Testis (tissue), 3 donors: ENCODE data around the gene PARK7. TPM values are rescaled to one million over a fixed set of nuclear protein-coding genes. Genes with fewer than 3 reads are reported as not detected.

Experiments used
- DNase-seq: peaks from one replicate; pipeline ENCODE4 v3.0.0-alpha.2; 2019
- H3K27ac ChIP-seq, 2 donors: fragments of 200-600 bp; sonication (generic); one replicate each; pipeline ENCODE4 v1.5.1; 2019
- H3K27me3 ChIP-seq: fragments of 200-600 bp; sonication (generic); one replicate; pipeline ENCODE4 v1.5.1; 2019
- H3K36me3 ChIP-seq: fragments of 200-600 bp; sonication (generic); one replicate; pipeline ENCODE4 v1.5.1; 2017; ENCODE audit warnings: low read depth; ENCODE audit errors: missing control alignments
- H3K4me1 ChIP-seq: fragments of 200-600 bp; sonication (generic); one replicate; pipeline ENCODE4 v1.5.1; 2019
- H3K4me3 ChIP-seq, 2 donors: fragments of 200-600 bp; sonication (generic); one replicate each; pipeline ENCODE4 v1.5.1; 2017 to 2019
- H3K9me3 ChIP-seq: fragments of 200-600 bp; sonication (generic); one replicate; pipeline ENCODE4 v1.5.1; 2017
- POLR2A ChIP-seq: fragments of 450-650 bp; IDR thresholded peaks from one replicate; pipeline ENCODE4 v1.6.1; 2017; ENCODE audit warnings: antibody characterized with exemption, mild to moderate bottlenecking, moderate library complexity
- WGBS, 2 donors: methylation state at CpG; one replicate each; pipeline ENCODE4 v1.1.5; 2018; 5-methylcytosine and 5-hydroxymethylcytosine counted together
- intact Hi-C: fragments of 100-400 bp; cut with DNase I; formaldehyde crosslinking; loops from one replicate; pipeline ENCODE4 v1.15.1; 2023; ENCODE audit warnings: low total_unique reads
- polyA plus RNA-seq: library from polyadenylated mRNA; stranded (reverse); fragments of 350-450 nt; fragmentation: Illumina TruSeq; extraction: RNeasy Lipid Tissue Mini Kit (QIAGEN cat#74804); gene quantifications from one replicate; pipeline ENCODE4 v1.2.3, GENCODE V29; 2014; ENCODE audit warnings: low read depth, low replicate concordance; ENCODE audit not compliant: insufficient read depth
- total RNA-seq, 2 donors: library from RNA; depleted of rRNA; stranded (reverse); fragments of >200 nt; gene quantifications; one replicate each; pipeline ENCODE4 v1.2.3, GENCODE V29; 2016
- TF ChIP-seq, protein P1 (sequence below), 3 experiments: fragments of 450-650 bp in 2 of 3; fragments of 200-600 bp in 1 of 3; sonication (generic) in 1 of 3; IDR thresholded peaks; one replicate each; pipeline ENCODE4 v1.5.1; 2016 to 2019; ENCODE audit warnings: antibody characterized with exemption in 3 of 3, mild to moderate bottlenecking in 2 of 3, moderate library complexity in 1 of 3

The PARK7 gene
- total and polyA plus RNA-seq, 3 donors from 2014 or later: 110 to 281 (median 129) TPM

DNA sequence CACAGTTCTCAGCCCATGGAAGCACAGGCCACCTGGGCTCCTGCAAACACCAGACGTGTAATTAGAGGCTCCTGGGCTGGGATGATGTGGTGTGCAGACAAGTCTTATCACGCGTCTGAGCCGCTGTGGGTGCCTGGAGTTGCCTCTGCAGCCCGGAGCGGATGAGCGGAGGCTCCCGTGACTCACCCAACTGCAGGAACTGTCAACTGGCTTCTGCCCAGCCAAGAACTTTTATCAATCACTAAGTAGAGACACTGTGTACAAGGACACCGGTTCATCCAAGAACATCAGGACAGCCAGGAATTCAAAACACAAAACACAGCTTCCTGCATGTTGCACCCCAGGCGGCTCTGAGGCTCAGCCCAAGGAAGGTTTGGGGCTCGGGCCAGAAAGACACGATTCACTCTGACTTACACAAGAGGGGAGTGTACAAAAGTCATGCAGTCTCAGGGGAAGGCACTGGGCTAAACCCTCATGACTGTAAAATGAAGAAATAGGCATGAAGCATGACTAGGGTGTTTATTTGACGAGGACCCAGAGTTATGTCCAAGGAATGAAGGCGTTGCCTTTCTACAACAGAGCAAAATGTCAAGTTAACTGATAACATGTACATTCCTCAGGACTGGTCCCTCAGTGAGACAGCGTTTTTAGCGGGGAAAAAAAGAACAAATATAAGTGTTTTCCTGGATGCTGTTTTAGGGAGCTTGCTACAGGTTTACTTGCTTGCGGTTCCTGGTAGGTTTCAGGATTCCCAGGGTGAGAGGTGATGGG, 43.5 kb downstream of the PARK7 start:
- Histone ChIP-seq H3K27me3 (no peaks in the 10 kb centered on the region), H3K9me3 (no peaks in the 10 kb centered on the region), H3K4me1 (peaks cover 35% of the 10 kb centered on the region), H3K36me3 (no peaks in the 10 kb centered on the region), H3K27ac (peak overlapping the region; percentile 76 to 91), H3K4me3 (no peak overlapping the region)
- 33 to 36% methylated on average over 10 to 17 of the region's 17 CpGs for WGBS, 2 donors
- TF ChIP-seq, protein P1, sequence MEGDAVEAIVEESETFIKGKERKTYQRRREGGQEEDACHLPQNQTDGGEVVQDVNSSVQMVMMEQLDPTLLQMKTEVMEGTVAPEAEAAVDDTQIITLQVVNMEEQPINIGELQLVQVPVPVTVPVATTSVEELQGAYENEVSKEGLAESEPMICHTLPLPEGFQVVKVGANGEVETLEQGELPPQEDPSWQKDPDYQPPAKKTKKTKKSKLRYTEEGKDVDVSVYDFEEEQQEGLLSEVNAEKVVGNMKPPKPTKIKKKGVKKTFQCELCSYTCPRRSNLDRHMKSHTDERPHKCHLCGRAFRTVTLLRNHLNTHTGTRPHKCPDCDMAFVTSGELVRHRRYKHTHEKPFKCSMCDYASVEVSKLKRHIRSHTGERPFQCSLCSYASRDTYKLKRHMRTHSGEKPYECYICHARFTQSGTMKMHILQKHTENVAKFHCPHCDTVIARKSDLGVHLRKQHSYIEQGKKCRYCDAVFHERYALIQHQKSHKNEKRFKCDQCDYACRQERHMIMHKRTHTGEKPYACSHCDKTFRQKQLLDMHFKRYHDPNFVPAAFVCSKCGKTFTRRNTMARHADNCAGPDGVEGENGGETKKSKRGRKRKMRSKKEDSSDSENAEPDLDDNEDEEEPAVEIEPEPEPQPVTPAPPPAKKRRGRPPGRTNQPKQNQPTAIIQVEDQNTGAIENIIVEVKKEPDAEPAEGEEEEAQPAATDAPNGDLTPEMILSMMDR (IDR thresholded peaks at IDR 0.05): no peak
- TF ChIP-seq POLR2A: no peak
- intact Hi-C loops: no loop called here
- peak; percentile 92 for DNase-seq

GRCh38 chr1:8006037-8006963, 44.8 kb downstream of the PARK7 start:
- 81 to 88% methylated on average over 12 of the region's 12 CpGs for WGBS, 2 donors
- Histone ChIP-seq H3K4me3 (no peak overlapping the region), H3K4me1 (peaks cover 35% of the 10 kb centered on the region), H3K36me3 (no peaks in the 10 kb centered on the region), H3K9me3 (no peaks in the 10 kb centered on the region), H3K27ac (peak overlapping the region; percentile 76 to 91), H3K27me3 (no peaks in the 10 kb centered on the region)
- intact Hi-C loops: no loop called here
- TF ChIP-seq POLR2A: no peak
- TF ChIP-seq, protein P1 (IDR thresholded peaks at IDR 0.05): no peak
- no peak for DNase-seq

GRCh38 chr1:8009043-8010002, 47.8 kb downstream of the PARK7 start:
- WGBS, 2 donors: 91 to 95% methylated on average over 18 of the region's 18 CpGs
- no peaks in the 10 kb centered on the region for H3K27me3 ChIP-seq
- TF ChIP-seq, protein P1 (IDR thresholded peaks at IDR 0.05): no peak
- no peak for TF ChIP-seq POLR2A
- intact Hi-C loops: no loop called here
- H3K4me1 ChIP-seq: peaks cover 24% of the 10 kb centered on the region
- H3K4me3 ChIP-seq: no peak overlapping the region
- no peak overlapping the region for H3K27ac ChIP-seq
- H3K9me3 ChIP-seq: no peaks in the 10 kb centered on the region
- no peaks in the 10 kb centered on the region for H3K36me3 ChIP-seq
- no peak for DNase-seq

GRCh38 chr1:8010080-8010664, 48.7 kb downstream of the PARK7 start:
- no peak for TF ChIP-seq POLR2A
- TF ChIP-seq, protein P1 (IDR thresholded peaks at IDR 0.05): no peak
- no peak overlapping the region for H3K27ac ChIP-seq
- no peak for DNase-seq
- intact Hi-C loops: no loop called here
- H3K4me3 ChIP-seq: no peak overlapping the region
- H3K27me3 ChIP-seq: no peaks in the 10 kb centered on the region
- H3K9me3 ChIP-seq: no peaks in the 10 kb centered on the region
- H3K4me1 ChIP-seq: peaks cover 25% of the 10 kb centered on the region
- 76 to 83% methylated on average over 8 of the region's 8 CpGs for WGBS, 2 donors
- H3K36me3 ChIP-seq: no peaks in the 10 kb centered on the region
